T47D (cell line): ENCODE measurements around the gene UBE2D3.

Source experiments
- DNase-seq, 2 experiments: peaks; one replicate each; pipeline versions ENCODE4 v3.0.0 to v3.0.0-alpha.2; 2011 to 2012; ENCODE audit warnings: low read depth in 1 of 2, low spot score in 1 of 2
- JUND ChIP-seq: IDR thresholded peaks from 2 replicates; pipeline ENCODE4 v1.6.1; 2012; ENCODE audit warnings: low read depth
- in situ Hi-C: cut with HindIII; loops from 2 replicates; pipeline ENCODE4 v1.10.0; 2016; ENCODE audit warnings: low sequenced_read_pairs, low pct_unique_long_range_greater_than_20kb

UBE2D3 gene

GRCh38 chr4:102754044-102754443 is 73.3 kb downstream of the UBE2D3 start:
- in situ Hi-C loops: no loop called here
- DNase-seq: no peak
- no peak for TF ChIP-seq JUND

DNA sequence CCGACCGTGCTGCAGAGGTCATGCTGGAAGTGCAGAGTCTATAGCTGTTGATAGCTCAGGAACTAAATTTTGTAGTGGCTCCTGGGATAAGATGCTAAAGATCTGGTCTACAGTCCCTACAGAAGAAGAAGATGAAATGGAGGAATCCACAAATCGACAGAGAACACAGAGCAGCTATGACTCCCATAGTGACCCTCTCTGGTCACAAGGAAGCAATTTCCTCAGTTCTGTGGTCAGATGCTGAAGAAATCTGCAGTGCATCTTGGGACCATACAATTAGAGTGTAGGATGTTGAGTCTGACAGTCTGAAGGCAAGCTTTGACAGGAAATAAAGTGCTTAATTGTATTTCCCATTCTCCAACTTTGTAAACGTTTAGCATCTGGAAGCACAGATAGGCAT is 75.4 kb downstream of the UBE2D3 start:
- in situ Hi-C loops: no loop called here
- no peak for TF ChIP-seq JUND
- no peak for DNase-seq
